NCI-H1105 (cell line): ENCODE results near the gene ZNF764.
A peak's percentile ranks its signal among the peaks of the same experiment; 100 is the strongest.

Source experiments
- DNase-seq: peaks from one replicate; lab custom pipeline; 2025; lab: John Stamatoyannopoulos, UW

ZNF764 gene

GRCh38 chr16:30570636-30571444, 12.7 kb upstream of the ZNF764 start:
- DNase-seq = peak; percentile 27

GRCh38 chr16:30569746-30570635, 11.8 kb upstream of the ZNF764 start:
- DNase-seq = no peak

GRCh38 chr16:30569281-30569680, 11.1 kb upstream of the ZNF764 start:
- no peak for DNase-seq

GRCh38 chr16:30567991-30568638, 9.9 kb upstream of the ZNF764 start:
- no peak for DNase-seq

GRCh38 chr16:30567160-30567990, 9.2 kb upstream of the ZNF764 start:
- DNase-seq = no peak

GRCh38 chr16:30566531-30566930, 8.4 kb upstream of the ZNF764 start:
- no peak for DNase-seq

- no peak for DNase-seq
Observed at GRCh38 chr16:30565984-30566383, 7.8 kb upstream of the ZNF764 start.

GRCh38 chr16:30565526-30565925, 7.4 kb upstream of the ZNF764 start:
- no peak for DNase-seq

GRCh38 chr16:30562021-30562420, 3.8 kb upstream of the ZNF764 start:
- no peak for DNase-seq

- no peak for DNase-seq
Observed at GRCh38 chr16:30561089-30561816, 3.1 kb upstream of the ZNF764 start.

- DNase-seq = no peak
Observed at GRCh38 chr16:30559690-30560089, 1.5 kb upstream of the ZNF764 start.

GRCh38 chr16:30558789-30559377, 709 bp upstream of the ZNF764 start:
- DNase-seq = no peak

GRCh38 chr16:30557707-30557956, 542 bp downstream of the ZNF764 start:
- DNase-seq = no peak

GRCh38 chr16:30556125-30556473, 2.1 kb downstream of the ZNF764 start:
- no peak for DNase-seq

- DNase-seq = no peak
Observed at GRCh38 chr16:30555315-30556124, 2.7 kb downstream of the ZNF764 start.

- no peak for DNase-seq
Observed at GRCh38 chr16:30554557-30555314, 3.4 kb downstream of the ZNF764 start.

GRCh38 chr16:30553393-30553899, 4.7 kb downstream of the ZNF764 start:
- no peak for DNase-seq

GRCh38 chr16:30552956-30553355, 5.2 kb downstream of the ZNF764 start:
- no peak for DNase-seq

GRCh38 chr16:30551781-30552180, 6.4 kb downstream of the ZNF764 start:
- DNase-seq = no peak
